SK-N-SH treated with all-trans-retinoic acid at 6 μM for 48 hours (cell line): Measurements from ENCODE around the gene UNC45A.

Experiments
- ARNTL ChIP-seq: fragments of 450-650 bp; formaldehyde crosslinking; IDR thresholded peaks from 2 replicates; pipeline ENCODE4 v1.5.0; 2020; ENCODE audit warnings: low read depth, mild to moderate bottlenecking, moderate library complexity, borderline replicate concordance
- BACH2 ChIP-seq: fragments of 250-450 bp; sonication (Bioruptor Pico); IDR thresholded peaks from 2 replicates; pipeline ENCODE4 v1.9.0; 2021; ENCODE audit warnings: mild to moderate bottlenecking, borderline replicate concordance
- CREB5 ChIP-seq: fragments of 250-450 bp; sonication (Bioruptor Pico); IDR thresholded peaks from 2 replicates; pipeline ENCODE4 v1.5.1; 2020; ENCODE audit warnings: low read depth, mild to moderate bottlenecking, moderate library complexity
- CSRNP3 ChIP-seq: fragments of 250-450 bp; sonication (Bioruptor Pico); IDR thresholded peaks from 2 replicates; pipeline ENCODE4 v1.5.1; 2021; ENCODE audit warnings: mild to moderate bottlenecking, moderate library complexity
- GLIS3 ChIP-seq: fragments of 250-450 bp; sonication (Bioruptor Pico); IDR thresholded peaks from 2 replicates; pipeline ENCODE4 v1.5.0; 2020; ENCODE audit warnings: mild to moderate bottlenecking, moderate library complexity
- PATZ1 ChIP-seq: fragments of 250-450 bp; sonication (Bioruptor Pico); IDR thresholded peaks from 2 replicates; pipeline ENCODE4 v1.8.0; 2020; ENCODE audit warnings: mild to moderate bottlenecking, moderate library complexity, borderline replicate concordance
- RARB ChIP-seq: fragments of 250-450 bp; sonication (Bioruptor Pico); IDR thresholded peaks from 2 replicates; pipeline ENCODE4 v1.8.0; 2021; ENCODE audit warnings: mild to moderate bottlenecking, moderate library complexity
- TCF4 ChIP-seq: fragments of 250-450 bp; sonication (Bioruptor Pico); IDR thresholded peaks from 2 replicates; pipeline ENCODE4 v1.8.0; 2021; ENCODE audit warnings: mild to moderate bottlenecking, moderate library complexity, borderline replicate concordance
- TOX ChIP-seq: fragments of 250-450 bp; sonication (Bioruptor Pico); IDR thresholded peaks from 2 replicates; pipeline ENCODE4 v1.8.0; 2021; ENCODE audit warnings: mild to moderate bottlenecking, moderate library complexity, borderline replicate concordance
- TSHZ2 ChIP-seq: fragments of 250-450 bp; sonication (Bioruptor Pico); IDR thresholded peaks from 2 replicates; pipeline ENCODE4 v1.5.0; 2020; ENCODE audit warnings: mild to moderate bottlenecking, moderate library complexity
- ZC3H10 ChIP-seq: fragments of 250-450 bp; sonication (Bioruptor Pico); IDR thresholded peaks from 2 replicates; pipeline ENCODE4 v1.5.1; 2021; ENCODE audit warnings: mild to moderate bottlenecking, moderate library complexity
- ZFP3 ChIP-seq: fragments of 250-450 bp; sonication (Bioruptor Pico); IDR thresholded peaks from 2 replicates; pipeline ENCODE4 v1.5.0; 2020; ENCODE audit warnings: mild to moderate bottlenecking, moderate library complexity
- ZFP30 ChIP-seq: fragments of 450-650 bp; formaldehyde crosslinking; IDR thresholded peaks from 2 replicates; pipeline ENCODE4 v1.5.0; 2022; ENCODE audit warnings: mild to moderate bottlenecking, moderate library complexity
- ZNF70 ChIP-seq: fragments of 450-650 bp; formaldehyde crosslinking; IDR thresholded peaks from 2 replicates; pipeline ENCODE4 v1.5.0; 2020; ENCODE audit warnings: mild to moderate bottlenecking, moderate library complexity

GRCh38 chr15:90934949-90935751 lies at the start of gene UNC45A:
- no peak for TF ChIP-seq RARB (CRISPR knock-in tag)
- TF ChIP-seq TOX (CRISPR knock-in tag) = no peak
- no peak for TF ChIP-seq PATZ1 (CRISPR knock-in tag)
- TF ChIP-seq ARNTL (CRISPR knock-in tag) = no peak
- no peak for TF ChIP-seq ZFP3
- no peak for TF ChIP-seq ZC3H10 (CRISPR knock-in tag)
- TF ChIP-seq TCF4 = no peak
- no peak for TF ChIP-seq GLIS3 (CRISPR knock-in tag)
- TF ChIP-seq ZFP30 (CRISPR knock-in tag) = no peak
- TF ChIP-seq CREB5 (CRISPR knock-in tag) = no peak
- TF ChIP-seq CSRNP3 = no peak
- no peak for TF ChIP-seq ZNF70 (CRISPR knock-in tag)
- TF ChIP-seq TSHZ2 (CRISPR knock-in tag) = no peak
- TF ChIP-seq BACH2 (CRISPR knock-in tag) = no peak
